ENCODE data around the gene NID1. TPM values are rescaled to one million over a fixed set of nuclear protein-coding genes. Genes with fewer than 3 reads are reported as not detected.

Gene NID1
- total and polyA plus RNA-seq, 2 of the 4 experiments (the other 2 are of a cell fraction) = 21.9 to 83.3 TPM

DNA sequence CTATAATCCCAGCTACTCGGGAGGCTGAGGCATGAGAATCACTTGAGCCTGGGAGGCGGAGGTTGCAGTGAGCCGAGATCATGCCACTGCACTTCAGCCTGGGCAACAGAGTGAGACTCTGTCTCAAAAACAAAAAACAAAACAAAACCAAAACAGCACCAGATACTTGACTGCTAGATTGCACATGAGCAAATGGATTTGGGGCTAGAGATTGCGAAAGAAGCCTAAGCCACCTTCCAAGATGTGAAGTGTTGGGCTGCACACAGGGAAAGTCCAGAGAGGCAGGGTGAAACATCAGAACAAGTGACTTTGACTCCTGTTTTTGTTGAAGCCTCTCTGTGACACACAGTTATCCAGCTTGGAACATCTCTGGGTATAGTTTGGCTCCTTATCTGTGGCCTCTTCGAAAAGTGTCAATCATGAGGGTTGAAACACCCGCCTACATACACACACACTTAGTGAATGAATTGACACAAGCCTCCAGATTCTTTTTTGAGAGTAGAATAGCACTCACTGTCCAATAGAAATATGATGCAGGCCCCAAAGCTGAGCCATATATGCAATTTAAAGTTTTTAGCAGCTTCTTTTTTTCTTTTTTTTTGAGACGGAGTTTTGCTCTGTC, 43.2 kb upstream of the NID1 start:
- no peak overlapping the region for H3K18ac ChIP-seq (ENCODE audit: low read depth, low read length)
- H3K23ac ChIP-seq (ENCODE audit: low read depth, low read length) = no peak overlapping the region
- TF ChIP-seq CHD1 (IDR thresholded peaks at IDR 0.05; ENCODE audit: low read depth, low read length) (no peak), FOS (IDR thresholded peaks at IDR 0.05; ENCODE audit: low read depth, low read length) (no peak), CEBPB (IDR thresholded peaks at IDR 0.05; ENCODE audit: low read depth, low read length) (peak; percentile 77)
- no peaks in the 10 kb centered on the region for H4K20me1 ChIP-seq (ENCODE audit: insufficient read depth, low read length)
- intact Hi-C loops (cut with micrococcal nuclease) = loop anchor here (2.0 to 10.0 kb wide), 2 partner anchors 175 to 1277 kb away; no protein-coding TSS in a partner anchor
- H3K9ac ChIP-seq (ENCODE audit: low read depth, low read length) = no peak overlapping the region
- H3K36me3 ChIP-seq (ENCODE audit: control insufficient read depth, insufficient read depth, low read length) = no peaks in the 10 kb centered on the region
- no peak overlapping the region for H2BK5ac ChIP-seq (ENCODE audit: low read depth, low read length, poor library complexity, severe bottlenecking)
- H3K27ac ChIP-seq (ENCODE audit: insufficient read depth, low read length) = no peak overlapping the region
- dilution Hi-C loops (cut with HindIII; ENCODE audit: low sequenced_read_pairs, unreplicated experiment) = no loop called here
- no peak overlapping the region for H3K4me3 ChIP-seq (ENCODE audit: insufficient read depth, low read depth, low read length)
- CTCF ChIA-PET = no interaction called here
- H3K4ac ChIP-seq (ENCODE audit: low read depth, low read length) = no peak overlapping the region
- no peak overlapping the region for H3K56ac ChIP-seq (ENCODE audit: extremely low read depth, insufficient read depth, low read length)
- H3K9me3 ChIP-seq (ENCODE audit: control insufficient read depth, insufficient read depth, low read length) = no peaks in the 10 kb centered on the region
- no peak overlapping the region for H2BK120ac ChIP-seq (ENCODE audit: low read depth, low read length)
- no peak overlapping the region for H3K14ac ChIP-seq (replicated peaks; ENCODE audit: low read depth, low read length)
- no peak overlapping the region for H2BK20ac ChIP-seq (ENCODE audit: low read depth, low read length)
- H3K9me1 ChIP-seq (ENCODE audit: insufficient read depth, low read length) = no peaks in the 10 kb centered on the region
- H2AFZ ChIP-seq (replicated peaks; ENCODE audit: low read length, poor library complexity) = no peak overlapping the region
- POLR2A ChIA-PET (ENCODE audit: unreplicated experiment) = no interaction called here
- no peaks in the 10 kb centered on the region for H3K79me1 ChIP-seq (ENCODE audit: low read depth in 1 of 2, low read length in 2 of 2)
- H4K8ac ChIP-seq (ENCODE audit: low read depth in 2 of 2, low read length in 2 of 2) = no peak overlapping the region
- H3K4me2 ChIP-seq (ENCODE audit: low read depth, low read length) = no peak overlapping the region
- no CpG with 5 or more reads among the region's 7 CpGs for WGBS, 2 experiments (ENCODE audit: extremely low coverage in 2 of 2, insufficient read length in 1 of 2)
- H4K91ac ChIP-seq (ENCODE audit: insufficient read depth, low read depth, low read length) = no peak overlapping the region
- H2BK15ac ChIP-seq (ENCODE audit: low read depth, low read length) = no peak overlapping the region
- H2AK9ac ChIP-seq (replicated peaks; ENCODE audit: low read depth, low read length, poor library complexity) = no peak overlapping the region
- in situ Hi-C loops (cut with MboI; ENCODE audit: low sequenced_read_pairs) = loop anchor here (10.0 to 25.0 kb wide), 2 partner anchors 1279 to 1457 kb away; no protein-coding TSS in a partner anchor
- H4K5ac ChIP-seq (ENCODE audit: low read depth, low read length) = no peak overlapping the region
- no peak for ATAC-seq (ENCODE audit: low read depth)
- no TSS peak for BruUV-seq (replicated peaks)
- no peak for DNase-seq
- no peak overlapping the region for H2AK5ac ChIP-seq (ENCODE audit: low read depth, low read length)
- no peaks in the 10 kb centered on the region; the same call in 1 of the 2 replicates for H3K27me3 ChIP-seq (ENCODE audit: control insufficient read depth, insufficient read depth, low read length)
- no peaks in the 10 kb centered on the region for H3K4me1 ChIP-seq (ENCODE audit: control insufficient read depth, insufficient read depth, low read length)
